HEK293 (cell line): ENCODE data around the gene COA5.

Source experiments
- CTCF ChIA-PET: fragments of 350-600 bp; formaldehyde crosslinking; extraction: SDS; loops from one replicate; lab custom pipeline; 2021; ENCODE audit warnings: antibody characterized with exemption; lab: Yijun Ruan, JAX
- POLR2A ChIA-PET: fragments of 300-600 bp; formaldehyde crosslinking; extraction: SDS; loops from one replicate; lab custom pipeline; 2020; ENCODE audit warnings: antibody characterized with exemption, inconsistent platforms; lab: Yijun Ruan, JAX
- H3K27ac ChIP-seq: fragments of 200-500 bp; sonication (Bioruptor generic); 2 replicates; pipeline ENCODE4 v1.5.1; 2014; ENCODE audit warnings: low read depth, low read length, control low read depth, inconsistent platforms; ENCODE audit errors: extremely low read depth
- H3K36me3 ChIP-seq, 2 experiments: fragments of 200-500 bp in 1 of 2; sonication (Bioruptor generic) in 1 of 2; 1 replicate in 1 of 2; 2 replicates in 1 of 2; pipeline ENCODE4 v1.5.1; 2014 to 2017; ENCODE audit warnings: inconsistent platforms in 2 of 2, low read length in 2 of 2; ENCODE audit not compliant: control insufficient read depth in 2 of 2, insufficient read depth in 1 of 2
- H3K4me1 ChIP-seq: fragments of 200-500 bp; sonication (Bioruptor generic); 2 replicates; pipeline ENCODE4 v1.5.1; 2014; ENCODE audit warnings: mild to moderate bottlenecking, low read length, inconsistent platforms; ENCODE audit not compliant: control insufficient read depth, insufficient read depth
- H3K4me3 ChIP-seq: 2 replicates; pipeline ENCODE4 v1.5.1; 2011; ENCODE audit warnings: low read depth, mild to moderate bottlenecking, control low read depth, low read length, moderate library complexity
- H3K9me3 ChIP-seq: fragments of 200-500 bp; sonication (Bioruptor generic); 2 replicates; pipeline ENCODE4 v1.5.1; 2014; ENCODE audit warnings: low read depth, low read length, inconsistent platforms; ENCODE audit not compliant: control insufficient read depth, insufficient read depth
- PRDM2 ChIP-seq: fragments of 450-650 bp; formaldehyde crosslinking; IDR thresholded peaks from 2 replicates; pipeline ENCODE4 v1.5.1; 2016; ENCODE audit warnings: missing biosample characterization, missing genetic modification characterization, borderline replicate concordance
- SALL2 ChIP-seq: fragments of 450-650 bp; formaldehyde crosslinking; IDR thresholded peaks from 2 replicates; pipeline ENCODE4 v1.5.0; 2017; ENCODE audit warnings: missing biosample characterization, mild to moderate bottlenecking, missing genetic modification characterization, borderline replicate concordance
- ZFP37 ChIP-seq: fragments of 450-650 bp; formaldehyde crosslinking; IDR thresholded peaks from 2 replicates; pipeline ENCODE4 v1.5.1; 2016; ENCODE audit warnings: missing biosample characterization, missing genetic modification characterization
- ZNF169 ChIP-seq: fragments of 450-650 bp; formaldehyde crosslinking; IDR thresholded peaks from 2 replicates; pipeline ENCODE4 v1.5.1; 2016; ENCODE audit warnings: missing biosample characterization, missing genetic modification characterization
- ZNF26 ChIP-seq: fragments of 450-650 bp; formaldehyde crosslinking; IDR thresholded peaks from 2 replicates; pipeline ENCODE4 v1.5.1; 2016; ENCODE audit warnings: missing biosample characterization, missing genetic modification characterization
- ZNF266 ChIP-seq: fragments of 450-650 bp; formaldehyde crosslinking; IDR thresholded peaks from 2 replicates; pipeline ENCODE4 v1.5.1; 2016; ENCODE audit warnings: missing biosample characterization, missing genetic modification characterization, low read depth
- ZNF350 ChIP-seq: fragments of 450-650 bp; formaldehyde crosslinking; IDR thresholded peaks from 2 replicates; pipeline ENCODE4 v1.5.0; 2017; ENCODE audit warnings: missing biosample characterization, mild to moderate bottlenecking, missing genetic modification characterization
- ZNF394 ChIP-seq: fragments of 450-650 bp; formaldehyde crosslinking; IDR thresholded peaks from 2 replicates; pipeline ENCODE4 v1.5.1; 2016; ENCODE audit warnings: missing biosample characterization, missing genetic modification characterization, mild to moderate bottlenecking, moderate library complexity, borderline replicate concordance
- ZNF518A ChIP-seq: fragments of 450-650 bp; formaldehyde crosslinking; conservative IDR thresholded peaks from 2 replicates; pipeline ENCODE4 v1.5.1; 2016; ENCODE audit warnings: low read depth, missing biosample characterization, missing genetic modification characterization
- ZNF654 ChIP-seq: fragments of 450-650 bp; formaldehyde crosslinking; IDR thresholded peaks from 2 replicates; pipeline ENCODE4 v1.5.1; 2016; ENCODE audit warnings: low read depth, missing biosample characterization, missing genetic modification characterization
- ZNF670 ChIP-seq: fragments of 450-650 bp; formaldehyde crosslinking; IDR thresholded peaks from 2 replicates; pipeline ENCODE4 v1.5.1; 2016; ENCODE audit warnings: missing biosample characterization, missing genetic modification characterization, low read depth
- ZNF791 ChIP-seq: fragments of 450-650 bp; formaldehyde crosslinking; IDR thresholded peaks from 2 replicates; pipeline ENCODE4 v1.5.1; 2016; ENCODE audit warnings: missing biosample characterization, missing genetic modification characterization

The COA5 gene

GRCh38 chr2:98648451-98648850 is 40.1 kb upstream of the COA5 start:
- CTCF ChIA-PET: interaction anchor here (0.5 to 1.9 kb wide), 9 partner anchors 50 to 417 kb away, joined by 3 to 37 read pairs (median 3); no protein-coding TSS in a partner anchor

GRCh38 chr2:98647636-98648035 is 39.3 kb upstream of the COA5 start:
- CTCF ChIA-PET: interaction anchor here (0.7 kb wide), 1 partner anchor 317 kb away, joined by 3 read pairs; no protein-coding TSS in a partner anchor
- no peaks in the 10 kb centered on the region for H3K9me3 ChIP-seq
- no peak overlapping the region for H3K4me3 ChIP-seq
- POLR2A ChIA-PET: no interaction called here
- no peak overlapping the region for H3K27ac ChIP-seq
- no peaks in the 10 kb centered on the region for H3K4me1 ChIP-seq
- TF ChIP-seq ZNF654 (tag by site-specific recombination) (no peak), PRDM2 (no peak), ZNF169 (no peak), ZNF394 (tag by site-specific recombination) (no peak), ZNF518A (tag by site-specific recombination) (no peak), ZNF670 (tag by site-specific recombination) (no peak), ZNF350 (tag by site-specific recombination) (no peak), ZNF26 (tag by site-specific recombination) (no peak), ZNF791 (no peak), SALL2 (no peak)
- no peaks in the 10 kb centered on the region for H3K36me3 ChIP-seq

More at GRCh38 chr2:98648451-98648850, 40.1 kb upstream of the COA5 start:
- no peaks in the 10 kb centered on the region for H3K36me3 ChIP-seq
- POLR2A ChIA-PET: no interaction called here
- TF ChIP-seq ZFP37 (tag by site-specific recombination) (no peak), ZNF266 (no peak)
- TF ChIP-seq, all 188 proteins: peak for 0
- Histone ChIP-seq H3K4me3 (no peak overlapping the region), H3K9me3 (no peaks in the 10 kb centered on the region), H3K4me1 (no peaks in the 10 kb centered on the region), H3K27ac (no peak overlapping the region)
